Stimulated activated CD4-positive, alpha-beta T cell treated with anti-CD3 and anti-CD28 coated beads, Interleukin-1b, Interleukin-23, amount 100 ng/mL, for 24 hours (primary cell): ENCODE measurements around the gene FBXL13.
"Not testable (repeated sequence)": the region's sequence is repeated elsewhere in the genome, so short reads cannot be mapped to it uniquely, and the experiment has no call there.

Experiments used
- DNase-seq, 4 experiments: peaks; one replicate each; pipeline ENCODE4 v3.0.0-alpha.2; 2020; ENCODE audit warnings: low read depth in 4 of 4, low spot score in 1 of 4

Gene FBXL13

DNA sequence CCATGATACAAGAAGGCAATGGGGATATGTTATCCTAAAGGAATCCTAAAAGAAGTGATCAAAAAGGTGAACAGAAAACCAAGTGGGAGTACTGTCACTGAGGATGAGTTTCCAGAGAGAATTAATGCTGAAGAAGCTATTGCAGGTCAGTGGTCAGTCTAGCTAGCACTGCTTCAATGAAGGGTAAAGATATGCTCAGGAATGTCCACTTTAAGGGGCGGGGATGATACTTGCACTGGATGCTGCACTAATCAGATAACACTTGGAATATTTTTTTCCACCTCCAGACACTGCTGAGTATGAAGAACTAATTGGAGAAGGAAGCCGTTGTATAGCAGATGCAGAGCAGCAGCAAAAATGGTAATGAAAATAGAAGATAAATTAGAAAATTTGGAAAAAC is 86.5 kb downstream of the FBXL13 start:
- no peak for DNase-seq

DNA sequence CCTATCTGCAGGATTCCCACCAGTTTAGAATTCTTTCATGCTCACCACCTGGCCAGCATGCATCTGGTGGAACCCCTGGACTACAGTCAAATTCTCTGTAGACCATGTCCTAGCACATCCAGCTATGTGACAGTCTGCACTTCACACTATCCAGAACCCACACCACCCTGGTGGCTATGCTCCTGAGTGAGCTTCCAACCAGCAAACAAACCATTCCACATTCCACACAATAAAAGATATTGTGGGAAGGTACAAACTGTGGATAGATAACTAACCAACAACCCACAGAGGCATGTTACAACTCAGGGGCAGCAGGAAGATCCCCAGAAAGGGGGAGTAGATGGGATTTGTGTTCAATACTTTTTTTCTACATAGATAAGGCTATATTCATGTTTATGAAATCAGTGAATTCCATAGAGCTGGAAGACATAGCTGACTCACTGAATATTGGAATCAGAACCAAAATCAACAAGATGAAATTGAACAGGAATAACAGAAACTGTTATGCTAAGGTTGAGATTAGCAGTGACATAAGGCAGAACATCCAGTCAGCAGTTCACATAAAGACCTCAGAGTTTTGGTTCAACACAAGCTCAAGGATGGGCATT is 89.3 kb downstream of the FBXL13 start:
- no peak for DNase-seq

DNA sequence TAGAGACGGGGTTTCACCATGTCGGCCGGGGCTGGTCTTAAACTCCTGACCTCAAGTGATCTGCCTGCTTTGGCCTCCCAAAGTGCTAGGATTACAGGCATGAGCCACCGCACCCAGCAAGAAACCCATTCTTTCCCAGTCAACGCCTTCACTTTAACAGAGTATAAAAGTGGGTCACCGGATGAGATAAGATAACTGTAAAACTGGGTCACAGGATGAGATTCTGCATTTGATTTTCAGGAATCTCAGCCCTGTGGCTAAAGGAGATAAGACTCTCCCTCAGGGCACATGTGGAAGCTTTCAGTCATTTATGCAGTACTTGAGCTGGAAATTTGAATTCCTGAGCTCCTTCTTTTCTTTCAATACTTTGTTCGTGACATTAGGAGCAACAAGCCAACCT is 91.0 kb downstream of the FBXL13 start:
- no peak for DNase-seq

DNA sequence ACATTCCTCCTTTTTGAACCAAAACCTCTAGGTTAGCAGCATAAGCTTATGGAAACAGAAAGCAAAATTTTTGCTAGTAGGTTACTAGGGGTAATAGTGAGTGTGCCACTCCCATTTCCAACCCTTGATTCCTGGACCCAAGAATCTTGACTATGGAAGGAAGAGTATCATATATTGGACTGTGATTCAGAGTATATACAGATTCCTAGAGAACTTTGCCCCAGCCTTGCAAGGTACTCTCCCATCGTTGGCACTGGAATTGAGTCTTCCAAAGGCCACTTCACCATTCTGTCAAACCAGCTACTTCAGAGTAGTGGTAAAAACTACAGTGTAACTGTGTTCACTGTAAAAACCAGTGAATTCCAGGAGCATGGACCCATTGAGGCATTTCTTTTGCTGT is 92.4 kb downstream of the FBXL13 start:
- no peak for DNase-seq

DNA sequence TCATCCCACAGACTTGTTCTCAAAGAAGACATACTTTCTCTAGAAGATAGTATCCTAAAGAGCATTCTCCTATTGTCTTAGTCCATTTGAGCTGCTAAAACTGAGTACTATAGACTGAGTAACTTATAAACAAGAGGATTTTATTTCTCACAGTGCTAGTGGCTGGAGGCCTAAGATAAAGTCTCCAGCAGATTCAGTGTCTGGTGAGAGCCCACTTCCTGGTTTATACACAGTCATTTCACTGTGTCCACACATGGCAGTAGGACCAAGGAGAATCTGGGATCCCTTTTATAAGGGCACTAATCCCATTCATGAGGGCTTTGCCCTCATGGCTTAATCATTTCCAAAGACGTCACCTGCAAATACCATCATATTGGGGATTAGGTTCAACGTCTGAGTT is 93.1 kb downstream of the FBXL13 start:
- DNase-seq: no peak

DNA sequence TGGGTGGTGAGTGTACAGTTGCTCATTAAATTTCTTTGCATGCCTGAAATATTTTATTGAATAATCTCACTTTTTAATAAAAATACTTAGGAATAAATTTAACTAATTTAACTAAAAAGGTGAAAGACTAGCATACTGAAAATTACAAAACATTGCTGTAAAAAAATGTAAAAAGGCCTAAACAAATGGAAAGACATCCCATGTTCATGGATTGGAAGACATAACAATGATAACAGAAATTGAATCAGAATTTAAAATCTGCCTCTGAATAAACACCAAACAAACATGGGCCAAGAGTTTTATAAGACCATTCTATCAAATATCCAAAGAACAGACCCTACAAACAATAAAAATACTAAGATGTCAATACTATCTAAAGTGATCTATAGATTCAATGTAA is 94.9 kb downstream of the FBXL13 start:
- DNase-seq: no peak

DNA sequence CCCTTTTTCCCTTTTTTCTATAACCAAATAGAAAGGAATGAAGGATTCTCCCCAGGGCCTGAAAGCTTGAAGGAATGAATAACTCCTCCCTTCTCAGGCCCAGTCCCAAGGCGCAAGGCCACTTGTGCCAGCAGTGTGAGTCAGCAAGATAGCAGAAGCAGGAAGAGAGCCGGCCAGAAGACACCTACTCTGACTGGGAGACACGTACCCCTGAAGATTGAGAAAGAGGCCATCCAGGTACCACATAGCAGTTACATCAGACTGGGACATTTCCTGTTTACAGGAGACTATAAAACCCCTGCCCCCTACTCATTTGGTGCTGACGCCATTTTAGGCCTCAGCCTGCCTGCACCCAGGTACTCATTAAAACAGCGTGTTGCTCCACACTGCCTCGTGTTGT is 96.3 kb downstream of the FBXL13 start:
- DNase-seq: no peak

DNA sequence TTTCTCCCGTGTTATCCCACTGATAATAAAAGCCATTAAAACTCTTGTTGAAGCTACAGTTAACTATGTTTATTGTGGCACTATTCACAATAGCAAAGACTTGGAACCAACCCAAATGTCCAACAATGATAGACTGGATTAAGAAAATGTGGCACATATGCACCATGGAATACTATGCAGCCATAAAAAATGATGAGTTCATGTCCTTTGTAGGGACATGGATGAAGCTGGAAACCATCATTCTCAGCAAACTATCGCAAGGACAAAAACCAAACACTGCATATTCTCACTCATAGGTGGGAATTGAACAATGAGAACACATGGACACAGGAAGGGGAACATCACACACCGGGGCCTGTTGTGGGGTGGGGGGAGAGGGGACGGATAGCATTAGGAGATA is 97.0 kb downstream of the FBXL13 start:
- DNase-seq: not testable (repeated sequence)

DNA sequence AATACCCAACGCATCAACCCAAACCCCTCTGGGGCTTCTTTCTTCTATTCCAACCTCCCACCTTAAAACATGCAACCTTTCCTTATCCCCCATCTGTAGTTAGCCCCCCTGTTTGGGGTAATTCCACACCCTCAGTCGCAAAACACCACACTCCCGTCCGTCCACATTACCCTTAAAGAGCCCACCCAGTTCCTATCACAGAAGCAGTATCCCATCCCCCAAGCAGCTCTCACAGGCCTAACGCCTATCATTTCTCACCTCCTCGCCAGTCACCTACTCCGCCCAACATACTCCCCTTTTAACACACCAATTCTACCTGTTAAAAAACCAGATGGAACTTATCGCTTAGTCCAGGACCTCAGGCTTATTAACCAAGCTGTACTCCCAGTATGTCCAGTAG is 98.1 kb downstream of the FBXL13 start:
- DNase-seq: no peak

DNA sequence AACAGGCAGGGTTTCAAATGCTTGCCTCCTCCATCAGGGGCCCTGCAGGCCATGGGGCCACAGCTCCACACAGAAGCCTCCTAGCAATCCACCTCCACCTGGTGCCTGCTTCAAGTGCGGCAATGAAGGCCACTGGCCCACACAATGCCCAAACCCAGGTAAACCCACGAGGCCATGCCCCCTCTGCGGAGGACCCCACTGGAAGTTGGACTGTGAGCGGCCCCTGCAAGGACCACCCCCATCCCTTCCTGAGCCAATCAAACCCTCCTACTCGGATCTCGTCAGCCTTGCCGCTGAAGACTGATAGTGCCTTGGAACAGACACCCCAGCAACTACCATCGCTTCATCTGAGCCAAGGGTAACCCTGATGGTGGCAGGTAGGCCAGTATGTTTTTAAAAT is 98.7 kb downstream of the FBXL13 start:
- DNase-seq: no peak

DNA sequence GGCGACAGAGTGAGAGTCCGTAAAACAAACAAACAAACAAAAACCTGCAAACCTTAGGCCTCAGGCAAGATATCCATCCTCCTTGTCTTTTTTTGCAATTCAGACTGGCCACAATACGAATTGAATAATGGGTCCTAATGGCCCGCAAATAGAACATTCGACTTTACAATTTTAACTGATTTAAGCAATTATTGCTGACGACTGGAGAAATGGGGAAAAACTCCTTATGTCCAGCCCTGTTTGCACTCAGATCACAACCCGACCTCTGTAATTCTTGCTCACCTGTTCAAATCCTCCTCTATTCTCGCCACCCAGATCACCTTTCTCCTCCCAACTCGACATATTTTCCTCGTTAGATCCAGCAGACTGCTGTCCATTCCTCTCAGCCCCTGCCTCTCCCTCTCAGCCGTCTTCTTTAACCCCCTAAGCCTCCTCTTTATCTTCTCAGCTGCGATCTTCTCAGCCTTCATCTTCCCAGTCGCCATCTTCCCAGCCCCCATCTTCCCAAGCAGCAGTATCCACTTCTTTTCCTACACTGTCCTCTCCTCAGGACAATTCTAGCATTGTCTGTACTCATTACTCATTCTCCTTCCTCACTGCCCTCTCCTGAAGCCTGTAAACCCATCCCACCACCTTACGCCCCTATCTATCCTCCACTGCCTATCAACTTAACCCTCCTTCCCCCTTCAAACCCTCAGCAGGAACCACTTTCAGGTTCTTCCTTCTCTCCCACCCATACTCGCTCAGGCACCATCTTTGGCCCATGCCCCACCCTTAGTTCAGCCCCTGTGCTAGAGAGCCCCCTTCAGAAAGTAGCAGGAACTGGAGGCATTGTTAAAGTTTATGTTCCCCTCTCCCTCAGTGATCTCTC is 100.0 kb downstream of the FBXL13 start:
- no peak for DNase-seq

DNA sequence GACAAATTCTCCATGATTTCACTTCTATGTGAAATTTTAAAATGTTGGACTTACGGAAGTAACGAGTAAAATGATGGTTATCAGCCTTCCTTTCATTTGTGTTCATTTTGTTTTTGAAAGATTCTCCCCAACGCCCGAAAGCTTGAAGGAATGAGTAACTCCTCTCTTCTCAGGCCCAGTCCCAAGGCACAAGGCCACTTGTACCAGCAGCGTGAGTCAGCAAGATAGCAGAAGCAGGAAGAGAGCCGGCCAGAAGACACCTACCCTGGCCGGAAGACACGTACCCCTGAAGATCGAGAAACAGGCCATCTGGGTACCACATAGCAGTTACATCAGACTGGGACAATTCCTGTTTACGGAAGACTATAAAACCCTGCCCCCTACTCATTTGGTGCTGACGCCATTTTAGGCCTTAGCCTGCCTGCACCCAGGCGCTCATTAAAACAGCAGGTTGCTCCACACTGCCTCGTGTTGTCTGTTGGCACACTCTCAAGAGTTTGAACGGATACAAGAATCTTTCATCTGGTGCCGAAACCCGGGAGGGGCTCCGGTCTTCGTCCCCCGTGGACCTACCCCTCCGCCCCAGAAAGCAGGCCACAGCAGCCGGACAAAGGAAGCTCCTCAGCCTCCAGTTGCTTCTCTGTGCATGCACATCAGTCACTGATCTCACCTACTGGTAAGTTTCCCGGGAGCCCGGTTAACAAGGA is 101.3 kb downstream of the FBXL13 start:
- no peak for DNase-seq

DNA sequence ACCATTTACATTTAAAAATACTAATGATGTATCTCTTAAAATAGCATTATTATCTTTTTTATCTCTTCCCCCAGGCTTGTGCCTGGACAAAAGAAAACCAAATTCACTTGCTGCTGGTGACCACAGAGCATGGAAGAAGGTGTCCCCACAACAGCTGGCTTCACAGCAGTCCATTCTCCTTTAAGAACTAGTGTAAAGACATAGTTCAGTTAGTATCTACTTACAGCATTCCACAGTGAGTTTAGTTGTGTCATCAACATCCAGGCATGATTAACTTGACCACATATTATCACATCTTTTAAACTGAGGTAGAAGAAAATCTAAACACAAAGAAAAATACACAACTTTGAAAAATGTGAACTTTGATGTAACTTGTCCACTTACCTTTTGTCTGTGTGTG is 106.8 kb downstream of the FBXL13 start:
- DNase-seq: no peak

DNA sequence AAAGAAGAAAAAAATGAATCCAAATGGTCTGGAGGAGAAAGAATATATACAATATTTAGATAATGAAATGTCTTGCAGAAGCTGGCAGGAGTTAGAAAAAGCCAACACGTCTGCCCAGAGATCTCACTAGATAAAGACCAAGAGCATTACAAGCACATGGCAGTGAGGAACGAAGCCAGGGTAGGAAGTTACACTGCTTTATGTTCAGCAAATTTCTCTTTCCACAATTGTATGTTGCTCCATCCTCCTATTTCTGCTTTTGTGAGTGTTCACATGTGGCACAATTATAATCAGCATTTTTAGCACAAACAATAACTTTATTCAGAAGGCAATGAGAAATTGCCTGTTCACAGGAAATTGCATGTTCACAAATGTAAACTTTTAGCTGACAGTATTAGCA is 108.1 kb downstream of the FBXL13 start:
- DNase-seq: no peak

DNA sequence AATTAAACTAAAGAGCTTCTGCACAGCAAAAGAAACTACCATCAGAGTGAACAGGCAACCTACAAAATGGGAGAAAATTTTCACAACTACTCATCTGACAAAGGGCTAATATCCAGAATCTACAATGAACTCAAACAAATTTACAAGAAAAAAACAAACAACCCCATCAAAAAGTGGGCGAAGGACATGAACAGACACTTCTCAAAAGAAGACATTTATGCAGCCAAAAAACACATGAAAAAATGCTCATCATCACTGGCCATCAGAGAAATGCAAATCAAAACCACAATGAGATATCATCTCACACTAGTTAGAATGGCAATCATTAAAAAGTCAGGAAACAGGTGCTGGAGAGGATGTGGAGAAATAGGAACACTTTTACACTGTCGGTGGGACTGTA is 112.6 kb downstream of the FBXL13 start:
- DNase-seq: not testable (repeated sequence)

DNA sequence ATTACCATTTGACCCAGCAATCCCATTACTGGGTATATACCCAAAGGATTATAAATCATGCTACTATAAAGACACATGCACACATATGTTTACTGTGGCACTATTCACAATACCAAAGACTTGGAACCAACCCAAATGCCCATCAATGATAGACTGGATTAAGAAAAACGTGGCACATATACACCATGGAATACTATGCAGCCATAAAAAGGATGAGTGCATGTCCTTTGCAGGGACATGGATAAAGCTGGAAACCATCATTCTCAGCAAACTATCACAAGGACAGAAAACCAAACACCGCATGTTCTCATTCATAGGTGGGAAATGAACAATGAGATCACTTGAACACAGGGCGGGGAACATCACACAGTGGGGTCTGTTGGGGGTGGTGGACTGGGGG is 116.6 kb downstream of the FBXL13 start:
- not testable (repeated sequence) for DNase-seq

DNA sequence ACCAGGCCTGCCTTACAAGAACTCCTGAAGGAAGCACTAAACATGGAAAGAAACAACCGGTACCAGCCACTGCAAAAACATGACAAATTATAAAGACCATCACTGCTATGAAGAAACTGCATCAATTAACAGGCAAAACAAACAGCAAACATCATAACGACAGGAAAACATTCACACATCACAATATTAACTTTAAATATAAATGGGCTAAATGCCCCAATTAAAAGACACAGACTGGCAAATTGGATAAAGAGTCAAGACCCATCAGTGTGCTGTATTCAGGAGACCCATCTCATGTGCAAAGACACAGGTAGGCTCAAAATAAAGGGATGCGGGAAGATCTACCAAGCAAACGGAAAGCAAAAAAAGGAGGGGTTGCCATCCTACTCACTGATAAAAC is 120.2 kb downstream of the FBXL13 start:
- not testable (repeated sequence) for DNase-seq

DNA sequence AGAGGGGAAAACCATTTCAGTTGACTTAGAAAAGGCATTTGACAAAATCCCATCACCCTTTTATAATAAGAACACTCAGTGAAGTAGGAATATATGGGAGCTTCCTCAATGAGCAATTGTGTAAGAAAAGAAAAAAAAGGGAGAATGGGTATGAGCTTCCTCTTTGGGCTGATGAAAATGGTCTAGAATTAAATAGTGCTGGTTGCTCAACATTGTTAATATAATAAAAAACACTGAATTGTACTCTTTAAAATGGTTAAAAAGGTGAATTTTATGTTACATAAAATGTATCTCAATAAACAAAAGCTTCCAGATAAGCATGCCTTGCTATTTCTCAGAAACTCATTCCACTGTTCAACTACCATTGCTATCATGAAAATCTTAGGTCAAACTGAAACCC is 121.2 kb downstream of the FBXL13 start:
- DNase-seq: no peak

DNA sequence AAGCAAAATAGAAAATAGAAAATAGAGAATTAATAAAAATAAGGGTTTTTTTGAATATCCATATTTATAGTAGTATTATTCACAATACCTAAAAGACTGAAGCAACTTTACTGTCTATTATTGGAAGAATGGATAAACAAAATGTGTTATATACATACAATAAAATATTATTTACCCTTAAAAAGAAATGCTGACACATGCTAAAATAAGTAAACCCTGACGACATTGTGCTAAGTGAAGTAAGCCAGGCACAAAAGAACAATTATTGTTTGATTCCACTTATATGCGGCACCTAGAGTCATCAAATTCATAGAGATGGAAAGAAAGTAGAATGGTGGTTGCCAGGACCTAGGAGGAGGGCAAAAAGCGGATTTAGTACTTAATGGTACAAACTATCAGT is 122.8 kb downstream of the FBXL13 start:
- no peak for DNase-seq

DNA sequence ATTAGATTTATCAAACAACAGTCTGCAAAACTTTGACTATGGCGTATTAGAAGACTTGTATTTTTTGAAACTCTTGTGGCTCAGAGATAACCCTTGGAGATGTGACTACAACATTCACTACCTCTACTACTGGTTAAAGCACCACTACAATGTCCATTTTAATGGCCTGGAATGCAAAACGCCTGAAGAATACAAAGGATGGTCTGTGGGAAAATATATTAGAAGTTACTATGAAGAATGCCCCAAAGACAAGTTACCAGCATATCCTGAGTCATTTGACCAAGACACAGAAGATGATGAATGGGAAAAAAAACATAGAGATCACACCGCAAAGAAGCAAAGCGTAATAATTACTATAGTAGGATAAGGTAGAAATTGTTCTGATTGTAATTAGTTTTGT is 130.4 kb downstream of the FBXL13 start:
- no peak for DNase-seq

DNA sequence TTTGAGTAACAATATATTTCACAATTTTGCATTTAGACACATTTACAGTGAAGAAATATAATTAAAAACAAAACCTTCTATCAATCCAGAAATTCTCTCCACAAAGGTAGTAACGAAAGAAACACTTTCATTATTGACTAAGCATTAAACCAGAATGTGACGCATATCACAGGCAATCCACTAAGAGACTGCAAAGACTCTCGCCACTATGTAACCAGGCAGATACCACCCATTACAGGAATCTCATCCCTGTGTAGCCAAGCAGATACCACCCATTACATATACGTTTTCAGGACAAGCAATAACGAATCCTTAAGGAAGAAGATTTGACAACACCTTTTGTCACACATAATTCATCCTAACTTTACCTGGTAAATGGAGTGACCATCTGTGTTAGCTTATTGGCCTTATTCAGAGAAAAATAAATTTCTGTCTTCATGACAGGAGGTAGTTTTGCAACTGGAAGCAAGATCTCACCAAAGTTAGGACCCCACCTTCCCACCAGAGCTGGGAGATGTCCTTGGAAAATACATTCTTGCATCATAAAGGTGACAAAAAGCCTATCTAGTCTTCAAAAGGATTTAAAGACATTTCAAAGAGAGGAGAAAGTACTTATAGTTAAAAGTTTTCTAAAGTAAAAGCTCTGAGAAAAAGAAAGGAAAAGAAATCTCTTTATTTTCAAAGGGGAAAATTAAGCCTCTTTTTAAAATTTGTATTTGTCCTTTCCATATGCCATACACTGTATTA is 131.0 kb downstream of the FBXL13 start:
- DNase-seq: no peak

DNA sequence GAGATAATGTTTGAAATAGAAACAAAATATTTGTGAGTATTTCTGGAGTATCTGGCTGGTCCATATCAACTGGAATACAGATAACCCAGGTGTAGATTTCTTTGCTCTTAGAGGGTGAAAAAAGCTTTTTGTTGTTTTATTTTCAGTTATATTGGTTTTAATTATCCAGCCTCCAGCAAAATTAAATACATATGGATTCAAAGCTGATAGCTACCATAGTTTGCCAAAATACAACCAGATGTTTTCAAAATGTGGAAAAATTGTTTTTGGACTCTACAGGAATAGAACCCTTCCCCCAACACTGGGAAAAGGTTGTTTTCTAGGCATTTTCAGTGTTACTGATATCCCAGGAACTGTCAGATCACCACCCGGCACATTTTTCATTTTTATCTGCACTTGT is 131.7 kb downstream of the FBXL13 start:
- no peak for DNase-seq
